Stimulated activated CD8-positive, alpha-beta memory T cell treated with anti-CD3 and anti-CD28 coated beads, Interleukin-12 subunit alpha, Interleukin-12 subunit beta, amount 100 ng/mL, for 4 hours (primary cell): ENCODE measurements around the gene SERINC5.
A peak's percentile ranks its signal among the peaks of the same experiment; 100 is the strongest.
"Not testable (repeated sequence)": the region's sequence is repeated elsewhere in the genome, so short reads cannot be mapped to it uniquely, and the experiment has no call there.

Source experiments
- DNase-seq: peaks from one replicate; pipeline ENCODE4 v3.0.0-alpha.2; 2020; ENCODE audit warnings: low read depth

Gene SERINC5

DNA sequence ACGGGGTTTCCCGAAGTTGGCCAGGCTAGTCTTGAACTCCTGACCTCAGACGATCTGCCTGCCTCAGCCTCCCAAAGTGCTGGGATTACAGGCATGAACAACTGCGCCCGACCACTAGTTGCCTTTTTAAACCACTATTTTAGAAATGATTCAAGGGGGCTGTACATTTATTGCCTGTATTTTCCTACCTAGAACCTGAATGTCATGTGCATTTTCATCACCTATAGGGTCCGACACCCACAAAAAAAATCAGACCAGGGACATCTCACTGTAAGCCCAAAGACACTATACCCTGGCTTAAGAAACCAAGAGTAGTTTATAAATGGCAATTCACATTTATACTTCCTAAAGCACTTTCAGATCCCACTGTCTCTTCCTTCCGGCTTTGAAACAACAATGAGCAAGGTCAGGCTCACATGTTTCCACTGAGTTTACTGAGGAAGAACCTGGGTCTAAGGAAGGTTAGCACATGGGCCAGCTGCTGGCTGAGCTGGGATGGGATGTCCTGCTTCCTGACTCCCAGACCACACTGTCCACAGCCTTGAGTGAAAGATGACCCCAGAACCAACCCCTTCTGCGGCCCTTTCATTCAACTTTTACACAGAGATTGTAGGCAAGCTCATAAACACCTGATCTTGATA lies 87.3 kb downstream of the SERINC5 start:
- DNase-seq: no peak

DNA sequence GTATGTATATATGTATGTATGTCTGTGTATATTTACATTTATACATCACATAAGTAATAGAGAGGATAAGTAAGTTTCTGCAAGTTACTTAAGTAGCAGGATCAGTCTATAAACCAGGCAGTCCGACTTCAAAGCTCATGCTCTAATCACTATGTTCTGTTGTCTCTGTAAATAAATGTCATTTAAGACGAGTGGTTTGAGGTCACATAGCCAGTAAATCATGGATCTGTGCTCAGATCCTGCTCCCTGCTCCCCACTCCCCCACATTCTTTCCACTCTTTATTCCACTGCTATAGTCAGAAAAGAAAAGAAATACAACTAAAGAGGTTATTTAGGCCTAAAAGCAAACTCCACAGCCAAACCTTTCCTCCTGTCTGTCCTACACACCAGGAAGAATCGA lies 90.4 kb downstream of the SERINC5 start:
- no peak for DNase-seq

DNA sequence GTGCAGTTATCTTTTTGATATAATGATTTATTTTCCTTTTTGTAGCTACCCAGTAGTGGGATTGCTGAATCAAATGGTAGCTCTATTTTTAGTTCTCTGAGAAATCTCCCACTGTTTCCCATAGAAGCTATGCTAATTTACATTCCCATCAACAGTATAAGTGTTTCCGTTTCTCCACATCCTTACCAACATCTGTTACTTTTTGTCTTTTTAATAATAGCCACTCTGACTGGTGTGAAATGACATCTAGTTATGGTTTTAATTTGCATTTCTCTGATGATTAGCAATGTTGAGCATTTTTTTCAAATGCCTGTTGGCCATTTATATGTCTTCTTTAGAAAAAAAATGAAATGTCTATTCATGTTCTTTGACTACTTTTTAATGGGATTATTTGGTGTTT lies 94.7 kb downstream of the SERINC5 start:
- no peak for DNase-seq

DNA sequence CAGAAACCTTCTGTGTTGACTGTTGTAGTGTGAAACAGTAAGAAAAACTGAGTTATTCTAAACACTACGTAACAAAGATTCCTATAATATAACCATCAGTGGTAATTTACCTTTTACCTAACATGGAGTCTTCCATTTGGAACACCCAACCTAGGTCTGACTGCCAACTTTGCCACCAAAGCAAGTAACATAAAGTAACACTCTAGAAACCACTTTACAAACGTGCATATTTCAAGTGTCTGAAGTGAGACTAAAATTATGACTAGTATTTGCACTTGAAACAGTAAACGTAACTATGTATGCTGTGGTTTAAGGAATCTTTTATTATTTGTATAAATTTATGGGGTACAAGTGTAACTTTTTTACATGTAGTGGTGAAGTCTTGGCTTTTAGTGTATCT lies 95.6 kb downstream of the SERINC5 start:
- DNase-seq: no peak

DNA sequence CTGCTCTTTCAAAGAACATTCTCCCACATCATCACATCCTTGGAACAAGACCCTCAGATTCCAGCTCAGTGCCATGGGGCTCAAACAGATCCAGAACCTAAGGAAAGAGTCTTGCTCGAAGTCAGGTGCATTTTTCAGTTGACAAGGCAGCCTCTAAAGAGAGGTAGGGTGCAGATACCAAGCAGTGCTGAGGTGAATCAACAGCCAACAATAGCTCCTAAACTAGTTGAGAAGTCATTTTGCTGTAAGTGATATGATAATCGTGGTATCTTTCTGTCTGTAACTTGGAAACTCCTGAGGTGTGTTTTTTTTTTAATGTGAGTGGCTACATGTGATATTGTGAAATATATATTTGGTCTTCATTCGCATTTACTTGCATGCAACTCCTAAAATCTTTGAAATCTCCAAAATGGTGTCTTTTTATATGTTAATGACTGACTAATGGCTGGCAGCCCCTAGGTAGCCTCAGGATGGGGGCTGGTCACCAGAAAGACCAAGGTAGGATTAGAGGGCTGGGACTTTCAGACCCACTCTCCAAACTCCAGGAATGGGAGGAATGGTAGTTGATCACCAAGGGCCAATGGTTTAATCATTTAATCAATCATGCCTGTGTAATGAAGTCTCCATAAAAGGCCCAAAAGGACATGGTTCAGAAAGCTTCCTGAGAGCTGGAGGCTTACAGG lies 96.6 kb downstream of the SERINC5 start:
- DNase-seq: no peak

DNA sequence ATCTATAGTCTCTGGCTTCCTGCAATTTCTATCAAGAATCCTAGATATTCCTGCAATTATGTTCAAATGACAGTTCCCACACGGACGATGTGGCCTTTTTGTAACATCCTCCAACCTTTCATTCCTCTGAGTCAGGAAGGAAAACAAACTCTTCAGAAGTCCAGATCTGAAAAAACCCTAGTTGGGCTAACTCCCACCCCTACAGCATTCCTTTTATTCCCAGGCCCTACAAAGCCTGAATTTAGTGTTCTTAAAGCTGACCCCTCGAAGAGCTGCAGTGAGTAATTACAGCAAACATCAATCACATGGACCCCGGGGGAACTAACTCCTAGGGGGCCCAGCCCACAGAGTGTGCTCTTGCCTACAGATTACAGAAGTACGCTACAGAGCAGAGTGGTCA lies 99.7 kb downstream of the SERINC5 start:
- DNase-seq: no peak

DNA sequence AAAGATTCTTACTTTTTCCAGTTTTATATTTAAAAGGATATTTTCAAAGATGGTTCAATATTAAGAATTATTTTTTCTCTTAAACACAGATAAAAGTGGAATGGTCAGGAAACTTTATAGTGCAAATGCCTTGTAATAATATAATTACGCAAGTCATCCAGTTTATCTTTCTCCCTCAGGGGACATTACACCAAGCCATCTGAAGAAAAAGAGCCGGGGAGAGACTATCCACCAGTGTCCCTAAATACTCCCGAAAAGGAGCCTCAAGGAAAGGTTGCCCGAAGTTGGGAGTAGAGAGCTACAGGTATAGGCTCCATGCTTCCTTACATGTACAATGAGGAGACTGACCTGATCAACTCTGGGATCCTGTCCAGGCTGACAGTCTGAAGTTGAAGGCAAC lies 101.1 kb downstream of the SERINC5 start:
- DNase-seq: no peak

DNA sequence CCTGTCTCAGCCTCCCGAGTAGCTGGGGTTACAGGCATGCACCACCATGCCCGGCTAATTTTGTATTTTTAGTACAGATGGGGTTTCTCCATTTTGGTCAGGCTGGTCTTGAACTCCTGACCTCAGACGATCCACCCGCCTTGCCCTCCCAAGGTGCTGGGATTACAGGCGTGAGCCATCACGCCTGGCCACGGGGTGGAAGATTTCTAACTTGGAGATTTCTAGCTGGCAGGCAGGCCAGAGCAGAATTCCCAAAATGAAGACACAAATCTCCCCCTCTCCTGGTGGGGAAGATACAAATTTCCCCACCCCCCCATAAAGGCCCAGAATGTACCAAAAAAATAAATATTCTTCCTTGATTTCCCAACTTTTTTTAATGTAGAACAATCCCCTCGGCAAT lies 101.6 kb downstream of the SERINC5 start:
- DNase-seq: not testable (repeated sequence)

DNA sequence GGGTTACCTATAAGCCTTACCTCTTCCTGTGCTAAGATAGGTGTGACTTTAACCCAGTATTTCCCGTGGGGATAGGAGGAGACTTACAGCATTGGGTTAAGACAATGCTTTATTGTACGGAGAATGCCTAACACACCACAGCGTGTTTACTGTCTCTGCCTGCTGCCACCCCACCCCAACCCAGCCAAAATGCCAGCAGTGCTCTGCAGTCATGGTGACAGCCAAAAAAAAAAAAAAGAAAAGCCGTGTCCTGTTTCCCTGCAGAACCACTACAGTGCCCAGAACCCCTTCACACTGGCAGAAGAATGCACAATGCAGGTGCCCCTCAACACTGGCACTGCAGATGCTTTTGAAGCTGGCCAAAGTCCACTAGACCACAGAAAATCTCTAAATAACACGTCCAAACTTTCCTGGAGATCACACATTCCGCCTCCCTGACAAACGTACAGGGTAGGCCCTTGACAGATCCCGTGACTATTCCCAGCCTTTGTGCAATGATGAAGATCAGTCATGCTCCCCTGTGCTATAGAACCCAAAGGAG lies 102.2 kb downstream of the SERINC5 start:
- DNase-seq: no peak

DNA sequence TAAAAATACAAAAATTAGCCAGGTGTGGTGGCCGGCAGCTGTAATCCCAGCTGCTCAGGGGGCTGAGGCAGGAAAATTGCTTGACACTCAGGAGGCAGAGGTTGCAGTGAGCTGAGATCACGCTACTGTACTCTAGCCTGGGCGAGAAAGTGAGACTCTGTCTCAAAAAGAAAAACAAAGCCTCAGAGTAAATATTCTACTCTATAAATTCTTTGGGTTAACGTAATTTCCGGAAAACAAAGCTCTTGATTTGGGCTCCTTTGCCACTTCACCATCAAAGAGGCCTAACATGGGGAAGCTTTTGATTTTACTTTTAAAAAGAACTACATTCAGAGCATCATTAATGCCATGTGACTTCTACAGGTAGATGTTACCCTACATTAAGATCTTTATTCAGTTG lies 103.1 kb downstream of the SERINC5 start:
- no peak for DNase-seq

DNA sequence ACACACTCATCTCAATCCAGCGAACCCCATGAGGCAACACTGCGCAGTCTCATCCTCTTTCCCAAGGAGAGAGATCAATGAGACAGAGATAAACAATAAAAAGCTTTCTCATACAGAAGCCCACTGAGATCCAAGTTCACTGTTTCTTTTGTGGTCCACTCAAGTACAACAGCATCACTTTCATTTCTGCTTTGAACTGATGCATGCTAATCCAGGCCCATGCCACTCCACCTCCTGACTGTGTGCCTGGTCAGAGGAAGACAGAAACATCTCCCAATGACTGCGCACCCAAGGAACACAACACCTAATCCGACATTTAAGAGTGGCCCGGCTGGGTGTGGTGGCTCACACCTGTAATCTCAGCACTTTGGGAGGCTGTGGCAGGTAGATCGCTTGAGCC lies 104.0 kb downstream of the SERINC5 start:
- no peak for DNase-seq

DNA sequence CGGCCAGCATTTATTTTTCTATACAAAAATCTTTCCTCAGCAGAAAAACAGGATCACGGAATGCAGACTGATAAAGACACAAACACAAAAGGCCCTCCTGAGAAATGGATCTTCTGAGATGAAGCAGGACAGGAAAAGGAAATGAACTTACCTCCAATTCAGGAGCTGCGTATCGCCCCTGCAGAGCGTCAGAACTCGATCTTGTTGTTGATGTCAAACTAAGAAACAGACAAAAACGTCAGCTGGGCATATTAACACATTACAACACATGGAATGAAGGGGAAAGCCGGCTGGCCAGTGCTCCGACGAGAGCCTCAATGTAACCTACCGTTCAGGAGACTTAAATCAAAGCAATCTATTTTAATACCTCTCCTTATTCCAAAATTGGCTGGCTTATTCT lies 105.1 kb downstream of the SERINC5 start:
- no peak for DNase-seq

DNA sequence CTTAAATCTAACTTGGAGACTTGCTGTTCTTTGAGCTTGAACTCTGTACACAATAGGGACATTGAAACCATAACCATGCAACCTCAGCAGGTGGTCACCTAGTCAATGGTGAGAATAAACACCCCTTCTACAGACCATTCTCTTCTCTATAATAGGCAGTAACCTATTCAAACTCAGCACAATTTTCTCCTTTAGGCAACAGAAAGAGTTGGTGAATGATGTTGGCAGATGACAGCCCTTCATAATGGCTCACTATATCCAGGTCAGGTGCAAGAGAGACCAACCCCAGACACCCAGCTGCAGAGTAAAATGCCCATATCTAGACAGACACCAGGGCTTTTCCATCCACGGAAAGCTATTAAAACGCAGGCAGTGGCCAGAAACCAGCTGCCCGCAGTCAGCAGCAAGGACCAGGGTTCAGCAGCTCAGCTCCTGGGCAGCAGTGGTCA lies 106.7 kb downstream of the SERINC5 start:
- no peak for DNase-seq

DNA sequence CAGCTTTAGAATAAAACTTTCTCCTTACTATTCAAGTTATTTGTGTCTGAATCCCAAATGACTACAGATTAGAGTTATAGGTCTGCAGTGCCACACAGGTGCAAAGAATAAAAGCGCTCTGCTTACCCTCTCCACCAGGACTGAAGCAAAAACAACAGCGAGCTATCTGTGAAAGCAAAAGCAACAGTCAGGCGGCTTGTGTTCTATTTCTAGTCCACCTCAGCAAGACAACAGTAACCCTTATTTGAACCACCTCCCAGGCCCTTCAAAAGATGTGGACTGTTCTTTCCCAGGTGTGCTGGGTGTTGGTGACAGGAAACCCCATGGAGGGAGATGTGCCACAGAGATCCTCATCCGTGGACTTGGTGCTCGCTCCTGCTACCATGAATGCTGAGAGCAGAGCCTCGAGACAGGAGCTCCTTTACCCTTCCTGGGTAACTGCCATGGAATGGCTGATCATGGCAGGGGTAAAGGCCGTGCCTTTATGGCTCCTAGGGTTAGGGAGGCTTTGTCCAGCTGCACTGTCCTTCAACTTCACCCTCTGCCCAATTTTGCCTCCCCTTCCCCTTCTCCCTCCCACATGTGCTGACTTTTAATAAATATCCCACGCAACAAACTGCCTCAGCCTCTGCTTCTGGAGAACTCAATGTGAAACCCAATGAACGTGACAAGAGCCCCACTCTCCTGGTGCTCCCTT lies 108.6 kb downstream of the SERINC5 start:
- DNase-seq: no peak

DNA sequence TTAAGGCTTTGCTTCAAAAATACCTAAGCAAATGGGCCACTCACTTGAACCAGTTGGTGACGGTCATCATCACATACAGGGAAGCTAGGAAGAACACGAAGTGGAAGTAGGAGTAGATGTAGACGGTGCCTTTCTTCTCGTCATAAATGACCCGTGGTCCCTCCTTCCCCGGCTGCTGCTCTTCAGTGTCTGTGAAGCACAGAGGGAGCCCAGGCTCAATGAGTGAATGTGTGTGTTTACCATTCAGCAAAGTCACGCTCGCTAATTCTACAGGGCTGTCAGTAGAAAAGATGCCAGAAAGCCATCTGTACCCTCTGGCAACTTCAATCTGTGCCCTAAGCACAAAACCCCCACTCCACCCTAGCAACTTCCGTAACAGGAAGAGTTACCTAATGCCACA lies 109.8 kb downstream of the SERINC5 start:
- DNase-seq: no peak

DNA sequence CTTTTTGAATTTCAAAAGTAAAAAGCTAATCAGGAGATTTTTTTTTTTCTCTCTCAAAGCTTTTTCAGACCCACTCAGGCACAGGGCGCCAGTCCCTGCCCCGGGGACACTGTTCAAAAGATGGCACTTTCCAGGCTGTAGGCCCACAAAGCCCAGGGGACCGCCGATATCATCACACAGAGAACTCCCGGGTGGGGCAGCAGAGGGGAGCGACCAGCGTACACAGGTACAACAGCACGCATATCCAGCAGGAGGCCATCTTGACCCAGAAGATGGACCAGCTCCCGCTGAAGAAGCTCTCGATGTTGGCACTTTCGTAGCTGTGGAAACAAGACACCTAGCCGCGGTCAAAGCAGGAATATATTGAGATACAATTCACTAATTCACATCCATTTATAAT lies 112.4 kb downstream of the SERINC5 start:
- DNase-seq: no peak

DNA sequence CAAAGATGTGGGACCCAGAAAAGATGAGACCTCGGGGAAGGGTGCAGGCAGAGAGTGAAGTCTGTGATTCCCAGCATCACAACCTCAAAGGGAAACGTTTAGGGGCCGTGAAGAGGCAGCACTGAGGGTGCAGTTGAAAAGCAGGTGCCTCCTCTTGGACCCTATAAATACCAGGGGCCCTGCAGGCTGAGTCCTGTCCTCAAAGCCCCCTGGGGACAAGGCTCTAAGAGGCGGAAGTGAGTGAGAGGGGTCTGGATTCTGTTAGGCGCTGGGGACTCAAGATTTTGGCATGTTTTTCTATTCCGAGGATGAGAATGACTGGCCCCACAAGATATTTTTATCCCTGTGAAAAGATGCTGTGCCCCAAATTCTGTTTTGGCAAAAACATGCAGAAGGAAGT lies 112.9 kb downstream of the SERINC5 start:
- no peak for DNase-seq

DNA sequence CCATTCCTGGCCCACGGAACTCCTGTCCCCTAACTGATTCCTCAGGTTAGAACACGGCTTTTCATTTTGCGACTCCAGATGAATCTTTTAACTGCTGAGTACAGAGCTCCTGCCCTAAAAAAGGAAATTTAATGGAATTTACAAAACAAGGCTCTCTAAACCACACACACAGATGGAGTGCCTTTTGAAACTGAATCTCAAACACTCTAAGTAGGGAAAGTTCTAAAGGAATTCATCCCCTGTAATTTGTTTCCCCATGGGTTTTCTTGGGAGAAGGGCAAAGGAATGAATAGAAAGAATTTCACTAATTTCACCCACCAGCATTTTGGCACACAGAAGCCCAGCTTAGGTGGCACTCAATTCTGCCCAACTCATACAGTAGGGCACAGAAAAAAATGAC lies 114.2 kb downstream of the SERINC5 start:
- DNase-seq: no peak

DNA sequence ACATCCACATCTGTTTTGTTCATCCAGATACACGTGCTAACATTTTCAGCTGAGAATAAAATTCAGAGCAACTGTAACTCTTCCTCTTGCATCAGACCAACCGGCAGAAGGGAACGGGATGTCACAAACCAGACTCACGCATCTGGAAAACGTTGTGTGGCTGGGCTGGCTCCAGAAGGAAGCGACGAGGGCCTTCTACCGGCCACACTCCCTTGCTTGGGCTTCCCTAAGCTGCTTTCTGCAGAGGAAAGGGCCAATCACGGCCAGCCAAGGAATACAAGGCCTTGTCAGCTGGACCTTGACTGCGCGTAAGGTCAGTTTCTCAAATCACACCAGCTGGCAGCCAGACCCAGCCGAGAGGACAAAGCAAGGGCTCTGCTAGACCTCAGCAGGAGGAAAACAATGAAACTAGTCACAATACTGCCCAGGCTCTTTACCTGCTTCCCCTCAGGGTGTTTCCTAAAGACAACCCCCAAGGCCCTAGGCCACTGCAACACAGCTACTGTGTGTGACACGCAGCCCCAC lies 114.6 kb downstream of the SERINC5 start:
- DNase-seq: no peak

DNA sequence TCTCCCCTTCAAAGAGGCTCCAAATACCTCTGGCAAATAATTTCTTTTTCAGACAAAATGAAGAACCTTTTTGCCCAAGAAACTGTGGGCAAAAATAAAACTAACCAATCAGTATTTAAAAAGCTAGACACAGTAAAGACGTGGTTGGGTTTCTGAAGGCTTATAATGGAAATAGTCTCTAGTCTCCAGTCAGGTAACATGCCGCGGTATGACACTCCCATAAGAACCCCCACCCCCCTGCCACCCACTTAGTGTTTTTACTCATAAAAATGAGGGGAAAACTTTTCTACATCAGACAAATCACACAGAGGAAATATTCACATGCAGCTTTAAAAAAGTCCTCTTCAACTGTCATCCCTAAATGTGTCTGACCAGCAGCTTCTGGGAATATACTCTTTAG lies 115.4 kb downstream of the SERINC5 start:
- DNase-seq: peak; percentile 11

DNA sequence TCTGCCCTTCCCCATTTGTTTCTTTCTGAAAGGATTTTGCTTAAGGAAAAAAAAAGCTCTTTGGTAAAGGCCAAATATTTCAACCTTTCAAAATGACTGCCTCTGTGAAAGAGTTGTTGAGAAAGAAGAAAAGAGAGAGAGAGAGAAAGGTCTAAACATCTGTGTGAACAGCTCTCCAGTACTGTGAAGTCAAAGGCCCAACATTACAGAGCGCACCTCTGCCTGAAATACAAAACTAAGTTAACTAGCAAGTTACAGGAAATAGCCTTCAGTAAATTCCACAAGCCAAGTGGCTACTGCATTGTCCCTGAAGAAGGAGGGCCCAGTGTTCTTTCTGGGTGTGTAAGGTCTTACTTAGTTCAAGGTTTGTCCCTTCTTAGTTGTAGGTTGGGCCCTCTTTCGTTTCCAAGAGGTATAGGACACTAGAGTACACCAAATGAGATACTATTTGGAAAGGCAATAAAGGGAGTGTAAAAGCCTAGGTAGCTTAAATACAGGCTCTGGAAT lies 116.3 kb downstream of the SERINC5 start:
- DNase-seq: no peak

DNA sequence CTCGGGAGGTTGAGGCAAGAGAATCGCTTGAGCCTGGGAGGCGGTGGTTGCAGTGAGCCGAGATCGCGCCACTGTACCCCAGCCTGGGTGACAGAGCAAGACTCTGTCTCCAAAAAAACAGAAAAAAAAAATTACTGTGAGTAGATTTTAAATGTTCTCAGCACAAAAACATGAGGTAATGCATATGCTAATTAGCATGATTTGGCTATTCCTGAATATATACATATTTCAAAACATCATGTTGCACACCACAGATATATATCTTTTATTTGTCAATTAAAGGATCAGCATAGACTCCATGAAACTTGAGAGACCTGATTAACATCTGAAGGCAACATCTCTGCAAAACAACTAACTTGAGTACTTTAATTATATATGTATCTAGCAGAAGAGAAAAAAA lies 117.4 kb downstream of the SERINC5 start:
- no peak for DNase-seq

DNA sequence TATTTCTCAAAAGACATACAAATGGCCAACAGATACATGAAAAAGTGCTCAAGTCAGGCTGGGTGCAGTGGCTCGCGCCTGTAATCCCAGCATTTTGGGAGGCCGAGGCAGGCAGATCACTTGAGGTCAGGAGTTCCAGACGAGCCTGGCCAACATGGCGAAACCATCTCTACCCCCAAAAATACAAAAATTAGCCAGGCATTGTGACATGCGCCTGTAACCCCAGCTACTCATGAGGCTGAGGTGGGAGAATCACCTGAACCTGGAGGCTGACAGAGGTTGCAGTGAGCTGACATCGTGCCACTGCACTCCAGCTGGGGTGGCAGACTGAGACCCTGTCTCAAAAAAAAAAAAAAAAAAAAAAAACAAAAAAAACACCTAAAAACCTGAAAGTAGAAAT lies 119.0 kb downstream of the SERINC5 start:
- not testable (repeated sequence) for DNase-seq
